ENCODE measurements around the gene RAB37.

Gene RAB37

GRCh38 chr17:74728702-74729075 is 8.4 kb upstream of the RAB37 start:
- DNase-seq: no peak

- DNase-seq: no peak
These were observed 7.7 kb upstream of the RAB37 start for GRCh38 chr17:74729368-74729767.

DNA sequence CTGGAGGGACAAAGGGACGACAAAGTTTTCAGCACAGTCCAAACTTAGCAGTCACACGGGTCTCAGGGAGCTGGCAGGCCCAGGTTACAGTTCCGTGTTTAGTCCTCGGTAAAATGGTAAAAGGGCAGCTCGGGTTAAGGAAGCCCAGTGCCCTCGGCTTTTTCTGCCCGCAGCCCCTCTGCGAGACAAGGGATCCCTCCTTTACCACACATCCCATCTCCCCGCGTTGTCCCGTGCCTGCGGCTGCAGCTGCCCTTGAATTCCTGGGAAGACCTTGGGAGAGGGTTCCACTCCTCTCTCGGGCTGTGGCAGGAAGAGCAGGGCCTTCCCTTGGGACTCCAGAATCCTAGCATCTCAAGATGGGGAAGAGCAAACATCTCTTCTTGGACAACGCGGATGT is 7.2 kb upstream of the RAB37 start:
- DNase-seq: no peak

DNA sequence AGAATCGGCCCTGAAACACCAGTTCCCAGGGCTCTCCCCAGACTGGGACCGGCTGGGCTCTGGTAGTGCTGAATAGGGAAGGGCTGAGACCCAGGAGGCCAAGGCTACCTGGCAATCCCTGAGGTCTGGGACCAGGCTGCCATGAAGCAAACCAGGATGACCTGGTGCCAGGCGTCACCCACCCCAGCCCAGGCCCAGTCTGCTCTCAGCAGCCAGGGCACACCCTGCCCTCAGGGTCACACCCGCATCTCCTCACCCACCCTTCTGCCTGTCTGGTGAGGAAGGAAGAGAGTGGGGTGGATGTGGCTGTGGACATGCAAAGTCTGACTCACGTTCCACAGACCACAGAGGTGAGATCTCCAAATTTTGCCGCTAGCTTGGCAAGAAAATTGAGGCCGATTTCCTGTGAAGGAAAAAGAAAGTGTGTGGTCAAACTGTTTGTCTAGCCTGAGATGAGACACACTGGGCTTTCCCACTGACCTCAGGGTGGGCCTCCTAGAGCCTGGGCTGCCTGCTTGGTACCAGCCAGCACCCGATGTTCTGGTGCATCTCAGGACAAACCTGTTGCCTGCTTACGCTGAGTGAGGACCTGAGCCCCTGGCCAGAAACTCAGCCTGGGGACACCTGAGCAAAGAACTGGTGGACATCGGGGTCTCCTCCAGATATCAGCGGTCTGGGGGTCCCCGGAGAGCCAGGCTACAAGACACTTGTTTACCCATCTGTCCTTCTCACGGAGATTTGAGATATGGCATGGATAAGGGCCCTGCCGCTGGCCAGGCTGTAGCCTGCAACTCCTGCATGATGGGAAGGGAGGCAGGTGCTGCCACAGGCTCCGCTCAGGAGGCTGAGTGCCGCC is 6.3 kb upstream of the RAB37 start:
- no peak for DNase-seq

DNA sequence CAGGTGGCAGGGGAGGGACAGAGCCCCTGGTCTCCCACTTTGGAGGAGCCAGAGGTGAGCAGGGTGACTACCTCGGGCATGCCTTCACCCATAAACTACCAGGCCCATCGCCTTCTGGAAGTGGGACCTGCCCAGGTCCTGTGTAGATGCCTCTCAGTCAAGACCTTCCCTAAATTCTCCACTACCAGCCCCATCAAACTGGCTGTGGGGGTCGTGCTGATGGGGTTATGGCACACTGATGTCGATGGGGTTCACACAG is 5.8 kb upstream of the RAB37 start:
- DNase-seq: no peak

GRCh38 chr17:74732042-74732867 is 4.8 kb upstream of the RAB37 start:
- no peak for DNase-seq

- DNase-seq: no peak
These were observed 3.5 kb upstream of the RAB37 start for GRCh38 chr17:74733365-74734122.

GRCh38 chr17:74734256-74734655 is 2.8 kb upstream of the RAB37 start:
- no peak for DNase-seq

GRCh38 chr17:74737299-74738050 is 419 bp downstream of the RAB37 start:
- DNase-seq: no peak

DNA sequence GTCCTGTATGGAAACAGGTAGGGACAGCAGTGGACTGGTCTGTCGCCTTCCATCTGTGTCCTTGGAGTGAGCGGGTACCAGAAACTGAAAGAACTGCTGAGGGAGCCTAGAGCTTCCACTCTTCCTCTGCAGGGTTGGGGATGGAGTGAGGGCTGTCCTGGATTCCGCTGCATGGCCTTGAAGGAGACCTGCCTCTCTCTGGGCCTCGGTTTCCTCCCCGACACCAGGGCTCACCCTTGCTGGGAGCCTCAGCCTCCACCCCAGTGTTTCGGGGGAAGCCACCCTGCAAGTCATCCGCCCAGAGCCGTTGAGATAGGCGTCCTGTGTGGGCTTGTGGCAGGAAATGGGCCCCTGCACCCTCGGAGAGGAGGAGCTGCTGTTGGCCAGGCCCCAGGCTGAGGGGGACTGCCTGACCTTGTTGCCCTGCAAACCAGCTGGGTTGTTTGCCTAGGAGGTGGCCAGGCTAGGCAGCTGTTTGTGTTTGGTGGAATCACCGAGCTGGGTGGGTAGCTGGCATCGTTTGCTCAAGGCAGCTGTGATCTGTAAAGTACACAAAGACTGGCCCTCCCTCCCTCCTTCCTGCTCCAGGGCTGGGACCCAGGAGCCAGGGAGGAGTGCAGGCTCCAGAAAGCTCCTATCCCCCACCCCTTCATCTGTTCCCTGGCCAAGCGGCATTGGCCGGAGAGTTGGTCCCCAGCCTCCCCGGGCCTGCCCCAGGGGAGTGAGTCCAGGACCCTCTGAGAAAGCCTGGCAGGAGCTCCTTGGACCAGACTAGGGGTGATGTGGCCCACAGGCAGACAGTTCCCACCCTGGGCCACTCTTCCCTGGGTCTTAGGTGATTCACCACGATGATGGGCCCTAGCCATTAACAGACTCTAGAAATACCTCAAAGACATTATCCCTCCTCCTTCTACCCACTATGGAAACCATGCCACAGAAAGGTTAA is 1.3 kb downstream of the RAB37 start:
- no peak for DNase-seq

GRCh38 chr17:74739227-74739831 is 2.3 kb downstream of the RAB37 start:
- no peak for DNase-seq

- DNase-seq: no peak
These were observed 3.1 kb downstream of the RAB37 start for GRCh38 chr17:74740173-74740572.

DNA sequence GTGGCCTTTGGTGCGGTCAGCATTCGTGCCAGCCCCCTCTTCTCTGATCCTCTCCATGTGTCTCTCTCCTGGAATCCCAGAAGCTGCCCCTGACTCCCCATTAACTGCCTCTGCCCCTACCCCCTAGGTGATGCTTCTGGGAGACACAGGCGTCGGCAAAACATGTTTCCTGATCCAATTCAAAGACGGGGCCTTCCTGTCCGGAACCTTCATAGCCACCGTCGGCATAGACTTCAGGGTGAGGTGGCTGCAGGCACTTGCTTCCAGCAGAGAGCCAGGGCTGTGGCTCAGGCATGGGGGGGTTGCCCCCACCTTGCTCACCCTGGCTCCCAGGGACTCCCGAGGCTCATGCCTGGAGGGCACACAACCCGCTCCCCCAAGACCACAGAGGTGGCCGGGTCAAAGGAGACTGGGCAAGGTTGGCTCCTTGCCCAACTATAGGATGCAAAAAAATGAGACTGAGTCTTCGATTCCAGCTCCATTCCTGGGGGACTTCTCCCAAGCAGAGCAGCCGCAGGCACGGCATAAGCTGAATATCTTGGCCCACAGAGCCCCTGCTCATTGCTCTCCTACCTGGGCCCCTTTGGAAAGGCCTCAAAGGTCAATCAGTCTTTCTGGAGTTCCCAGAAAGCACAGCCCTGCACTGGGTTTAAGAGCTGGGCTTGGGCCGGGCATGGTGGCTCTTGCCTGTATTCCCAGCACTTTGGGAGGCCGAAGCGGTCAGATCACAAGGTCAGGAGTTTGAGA is 3.8 kb downstream of the RAB37 start:
- DNase-seq: no peak

DNA sequence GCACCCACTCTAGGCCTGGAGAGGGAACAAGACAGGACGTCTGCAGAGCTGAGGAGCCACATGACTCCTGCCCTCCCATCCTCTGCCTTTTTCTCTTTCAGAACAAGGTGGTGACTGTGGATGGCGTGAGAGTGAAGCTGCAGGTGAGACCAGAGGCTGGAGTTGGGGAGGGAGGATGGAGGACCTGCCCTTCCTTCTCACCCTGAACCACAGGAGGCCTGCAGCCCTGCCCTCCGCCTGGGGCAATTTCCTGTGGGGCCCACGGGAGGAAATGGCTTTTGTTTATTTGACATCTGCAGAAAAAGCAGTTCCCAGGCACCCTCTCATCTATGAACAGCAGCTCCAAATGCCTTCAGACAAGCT is 5.1 kb downstream of the RAB37 start:
- no peak for DNase-seq

- DNase-seq: no peak
These were observed 6.0 kb downstream of the RAB37 start for GRCh38 chr17:74742978-74743545.

GRCh38 chr17:74743755-74744154 is 6.7 kb downstream of the RAB37 start:
- no peak for DNase-seq

GRCh38 chr17:74744349-74744713 is 7.3 kb downstream of the RAB37 start:
- no peak for DNase-seq

- DNase-seq: peak; percentile 23
These were observed 7.9 kb downstream of the RAB37 start for GRCh38 chr17:74744714-74745547.

DNA sequence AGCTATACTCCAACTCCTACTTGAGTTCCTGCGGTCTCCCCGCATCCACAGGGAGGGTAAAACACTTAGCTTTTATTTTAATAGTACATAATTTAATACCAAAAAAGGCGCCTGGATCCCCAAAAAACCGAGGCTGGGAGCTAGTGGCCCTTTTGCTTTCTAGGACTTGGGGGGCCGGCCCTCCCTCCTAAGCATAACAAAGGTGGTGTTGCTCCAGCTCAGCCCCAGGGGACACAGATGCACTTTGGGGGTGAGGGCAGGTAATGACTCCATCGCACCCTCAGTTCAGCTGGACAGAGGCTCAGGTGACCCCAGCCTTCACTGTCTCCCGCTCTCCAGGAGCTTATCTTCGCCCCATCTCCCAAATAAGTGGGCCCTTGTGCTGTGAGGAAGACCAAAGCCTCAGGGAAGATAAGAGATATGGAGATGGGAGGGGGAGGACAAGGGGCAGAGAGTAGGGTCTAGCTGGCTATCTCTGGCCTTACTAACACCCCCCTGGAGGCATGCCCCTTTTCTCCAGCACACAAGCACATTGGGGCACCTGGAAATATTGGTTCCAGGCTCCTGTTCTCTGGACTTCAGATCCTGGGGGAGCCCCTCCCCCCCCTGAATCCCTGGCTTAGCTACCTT is 8.6 kb downstream of the RAB37 start:
- no peak for DNase-seq
